Head of caudate nucleus (tissue), 42 donors: ENCODE results near the gene SOHLH1.
A peak's percentile ranks its signal among the peaks of the same experiment; 100 is the strongest.

Experiments used
- DNase-seq, 42 donors: peaks; one replicate each; pipeline versions ENCODE4 v3.0.0 to v3.0.0-alpha.2; 2020 to 2021; ENCODE audit warnings: mixed read lengths in 7 of 42
- intact Hi-C: fragments of 100-400 bp; cut with DNase I; formaldehyde crosslinking; loops from one replicate; pipeline ENCODE4 v1.15.0; 2022

Gene SOHLH1

DNA sequence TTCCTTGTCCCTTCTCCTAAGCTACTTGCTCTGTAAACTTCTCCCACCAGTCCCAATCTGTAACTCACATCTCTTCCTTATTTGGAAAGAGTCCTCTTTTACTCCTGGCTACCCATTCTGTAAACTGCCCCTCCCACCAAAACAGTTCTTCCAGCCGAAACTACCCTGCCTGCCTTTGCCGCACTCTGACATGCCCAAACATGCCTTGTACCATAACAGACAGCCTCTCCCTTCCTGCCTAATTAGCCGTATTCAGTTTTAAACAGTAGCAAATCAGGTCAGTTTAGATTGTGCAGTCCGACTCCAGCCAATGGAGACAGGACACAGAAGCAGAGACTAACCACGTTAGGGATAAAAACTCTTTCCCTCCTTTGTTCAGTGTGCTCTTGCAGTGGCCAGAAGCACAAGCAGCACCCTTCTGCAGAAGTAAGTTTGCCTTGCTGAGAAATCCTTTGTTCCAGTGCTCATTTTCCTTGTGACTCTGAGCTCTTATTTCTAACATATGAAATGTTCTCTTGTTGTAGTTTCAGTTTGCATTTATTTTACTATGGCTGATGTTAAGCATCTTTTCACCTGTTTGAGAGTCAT lies 54.6 kb downstream of the SOHLH1 start:
- intact Hi-C loops = no loop called here

More for the DNA sequence above, 54.6 kb downstream of the SOHLH1 start:
- peak in 2 of 42 donors; percentile 0 to 3 for DNase-seq
